Measurements from ENCODE around the gene BBS1.

GRCh38 chr11:66557733-66558326 is 47.4 kb downstream of the BBS1 start:
- no peak for TF ChIP-seq CTCF (conservative IDR thresholded peaks at IDR 0.05)
- no peak for TF ChIP-seq EZH2 (IDR thresholded peaks at IDR 0.05; ENCODE audit: low read depth)

Measured in PC-9 (cell line).